GM18499 (cell line): ENCODE results near the gene SGIP1.

ENCODE experiments used
- ATAC-seq: cut with Tn5 transposase; IDR thresholded peaks from one replicate; pipeline ENCODE4 v1.9.1; 2021; ENCODE audit warnings: moderate number of reproducible peaks; ENCODE audit not compliant: insufficient read depth, unreplicated experiment

The SGIP1 gene

DNA sequence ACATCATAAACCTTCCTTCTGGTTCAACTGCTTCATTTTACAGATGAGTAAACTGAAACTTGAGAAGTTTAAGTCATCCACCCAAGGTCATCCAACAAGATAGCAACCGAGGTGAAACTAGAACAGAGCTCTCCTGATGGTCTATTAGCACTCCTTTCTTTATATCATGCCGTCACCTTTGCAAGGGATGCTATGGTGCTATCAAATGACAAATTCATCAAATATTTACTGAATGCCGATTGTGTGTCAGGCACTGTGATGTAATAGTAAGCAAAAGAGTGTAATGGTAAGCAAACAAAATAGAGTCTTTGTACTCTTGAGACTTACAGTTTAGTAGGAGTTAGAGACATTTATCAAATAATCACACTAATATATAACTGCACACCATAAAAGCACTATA lies 14.0 kb upstream of the SGIP1 start:
- ATAC-seq: no peak

DNA sequence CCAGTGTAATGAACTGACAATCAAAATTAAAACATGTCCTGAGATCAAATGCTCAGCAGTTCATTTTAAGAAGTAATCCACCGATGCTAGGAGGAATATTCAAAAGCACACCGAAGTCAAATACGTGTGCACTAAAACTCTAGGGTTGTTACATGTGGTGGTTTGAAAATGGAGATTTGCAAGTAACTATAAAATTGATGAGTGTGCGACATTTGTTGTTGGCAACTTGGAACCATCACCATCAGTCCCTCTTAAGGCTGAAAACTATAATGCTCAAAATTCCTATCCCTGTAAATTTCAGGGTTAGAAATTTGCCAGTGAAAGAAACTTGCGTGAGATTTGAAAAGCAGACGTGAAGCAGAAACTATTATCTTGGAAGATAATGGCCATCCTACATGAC lies 13.3 kb upstream of the SGIP1 start:
- ATAC-seq: no peak

DNA sequence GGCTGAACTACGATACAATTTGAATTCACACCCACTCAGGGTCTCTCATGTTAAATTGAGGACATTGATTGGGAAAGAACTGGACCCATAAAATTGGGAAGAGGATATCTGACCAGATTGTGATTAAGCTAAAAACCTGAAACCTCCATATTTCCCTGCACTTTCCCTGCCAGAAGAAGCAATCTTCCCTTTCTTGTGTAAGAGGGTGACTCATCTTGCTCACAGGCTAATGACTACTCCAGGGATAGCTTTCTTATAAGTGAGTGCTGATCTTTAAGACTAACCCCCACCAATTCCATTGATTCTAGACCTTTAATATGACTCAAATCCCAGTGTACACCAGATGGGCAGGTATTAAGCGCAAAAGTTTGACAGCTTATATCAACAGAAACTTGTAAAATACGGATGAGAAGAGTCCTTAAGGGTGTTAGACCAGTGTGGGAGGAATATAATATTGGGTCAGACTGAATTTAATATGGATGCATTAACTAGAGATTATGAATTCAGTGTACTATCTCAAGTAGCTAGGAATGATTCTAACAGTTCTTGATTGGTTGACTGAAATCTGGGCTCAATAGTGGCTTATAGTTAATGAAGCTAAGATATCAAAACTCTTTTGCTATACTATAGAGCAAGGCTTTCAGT lies 12.1 kb upstream of the SGIP1 start:
- no peak for ATAC-seq

DNA sequence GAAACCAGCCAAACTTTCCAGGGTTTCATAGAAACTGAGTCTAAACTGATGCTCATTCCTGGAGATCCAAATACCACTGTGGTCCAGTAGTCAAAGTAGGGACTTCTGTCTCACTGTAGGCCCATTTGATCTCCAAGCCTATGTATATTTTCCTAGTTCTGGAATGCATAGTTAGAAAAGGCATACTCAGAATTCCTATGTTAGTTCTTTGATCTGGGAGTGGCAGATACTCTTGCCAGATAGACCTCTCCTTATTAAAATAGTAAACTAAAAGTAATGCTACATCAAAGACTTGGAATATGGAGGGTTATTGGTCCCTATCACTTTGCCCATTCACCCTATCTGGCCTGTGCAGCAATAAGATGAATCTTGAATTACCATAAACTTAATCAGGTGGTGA lies 10.4 kb upstream of the SGIP1 start:
- ATAC-seq: no peak

DNA sequence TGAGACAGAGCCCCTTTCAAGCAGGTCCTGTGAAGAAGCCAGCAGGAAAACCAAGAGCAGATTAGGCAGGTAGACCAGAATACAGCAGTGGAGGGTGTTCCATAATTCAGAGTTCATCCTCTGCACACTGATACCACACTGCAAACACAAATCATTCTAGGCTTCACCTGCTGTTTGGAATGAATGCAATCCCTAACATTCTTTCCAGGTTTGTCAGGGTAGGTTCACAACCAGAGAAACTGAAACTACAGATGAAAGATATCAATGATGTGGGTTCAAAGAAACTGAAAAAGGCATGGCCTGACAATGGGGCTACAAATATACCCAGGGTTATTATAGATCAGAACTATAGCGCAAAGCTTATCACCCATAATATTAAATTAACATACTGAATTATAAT lies 8.9 kb upstream of the SGIP1 start:
- ATAC-seq: no peak

DNA sequence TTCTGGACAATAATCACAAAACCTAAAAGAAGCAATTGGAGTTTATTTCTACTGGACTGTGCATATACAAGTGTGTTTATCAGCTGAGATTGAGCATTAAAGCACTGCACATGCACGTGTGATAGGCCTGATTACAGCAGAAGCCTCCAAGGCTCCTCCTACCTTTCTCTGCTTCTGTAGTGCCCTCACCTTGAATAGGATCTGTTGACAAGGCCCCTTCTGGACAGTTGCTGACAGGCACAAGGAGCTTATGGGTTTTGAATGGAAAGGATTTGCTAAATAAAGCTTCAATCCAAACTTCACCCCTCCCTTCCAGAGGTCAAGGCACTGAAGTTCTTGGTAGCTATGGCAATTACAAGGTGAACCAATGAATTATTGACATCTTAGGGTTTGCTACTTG lies 7.9 kb upstream of the SGIP1 start:
- no peak for ATAC-seq

DNA sequence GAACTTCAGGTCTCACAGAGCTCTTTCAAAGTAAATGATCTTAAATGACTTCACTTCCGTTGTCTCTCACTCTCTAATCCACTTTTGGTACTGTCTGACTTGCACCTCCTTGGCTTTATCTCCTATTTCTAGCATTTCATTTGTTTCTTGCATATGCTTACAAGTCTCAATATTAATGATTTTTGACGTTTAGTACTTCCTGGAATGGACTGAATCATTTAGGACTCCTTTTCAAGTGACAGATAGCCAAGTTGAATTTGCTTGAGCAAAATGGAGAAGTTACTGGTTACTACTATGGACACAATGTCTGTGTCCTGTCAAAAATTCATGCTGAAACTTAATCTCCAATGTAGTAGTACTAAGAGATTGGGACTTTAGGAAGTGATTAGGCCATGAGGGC lies 7.0 kb upstream of the SGIP1 start:
- ATAC-seq: no peak

DNA sequence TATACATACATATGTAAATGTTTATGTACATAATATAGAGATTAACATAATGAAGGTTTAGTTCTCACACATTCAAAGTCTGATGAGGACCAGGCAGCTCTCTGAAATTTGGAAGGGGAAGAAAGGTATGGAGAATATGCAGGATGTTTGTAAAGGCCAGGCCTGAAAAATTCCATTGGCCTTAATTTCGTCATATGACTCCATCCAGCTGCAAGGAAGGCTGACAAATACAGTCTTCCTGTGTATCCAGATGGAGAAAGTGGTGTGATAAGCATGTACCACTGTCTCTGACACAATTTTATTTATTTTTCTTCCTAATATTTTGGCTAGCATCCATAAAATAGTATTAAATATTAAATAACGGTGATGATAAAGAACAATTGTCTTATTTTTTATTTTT lies 6.3 kb upstream of the SGIP1 start:
- ATAC-seq: no peak

DNA sequence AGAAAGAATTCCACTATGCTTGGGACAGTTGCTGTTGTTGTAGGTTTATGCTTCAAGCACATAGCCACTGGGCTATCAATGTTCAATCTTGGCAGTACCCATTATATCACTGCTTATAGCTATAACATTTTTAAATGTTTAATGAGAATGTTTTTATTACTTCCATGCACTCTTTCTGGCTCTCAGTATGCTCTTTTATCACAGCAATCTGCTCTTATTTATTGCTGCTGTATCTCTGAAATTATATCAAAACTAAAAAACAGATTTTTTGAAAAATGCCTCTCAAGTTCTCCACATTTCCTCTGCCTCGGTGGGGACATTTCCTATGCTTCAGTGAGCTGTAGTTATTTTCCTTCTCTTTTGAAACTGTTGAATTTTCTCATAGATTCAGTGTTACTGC lies 5.4 kb upstream of the SGIP1 start:
- ATAC-seq: no peak

DNA sequence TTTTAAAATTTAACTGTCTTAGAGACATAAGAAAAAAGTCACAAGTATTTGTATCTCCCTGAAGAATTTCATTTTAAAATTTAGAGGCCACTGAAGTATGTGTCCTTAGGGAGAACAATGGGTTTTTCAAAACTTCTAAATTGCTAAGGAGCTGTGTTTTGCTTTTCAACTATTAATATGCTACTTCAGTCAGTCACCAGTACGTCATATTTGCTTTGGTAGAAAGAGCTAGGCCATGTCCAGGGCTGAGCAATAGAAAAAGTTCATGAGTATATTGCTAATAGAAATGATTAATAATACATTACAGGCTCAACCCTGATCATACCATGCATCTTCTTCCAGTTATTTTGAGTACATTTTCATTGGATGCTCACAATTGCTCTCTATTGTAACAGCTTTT lies 1.7 kb upstream of the SGIP1 start:
- ATAC-seq: no peak

DNA sequence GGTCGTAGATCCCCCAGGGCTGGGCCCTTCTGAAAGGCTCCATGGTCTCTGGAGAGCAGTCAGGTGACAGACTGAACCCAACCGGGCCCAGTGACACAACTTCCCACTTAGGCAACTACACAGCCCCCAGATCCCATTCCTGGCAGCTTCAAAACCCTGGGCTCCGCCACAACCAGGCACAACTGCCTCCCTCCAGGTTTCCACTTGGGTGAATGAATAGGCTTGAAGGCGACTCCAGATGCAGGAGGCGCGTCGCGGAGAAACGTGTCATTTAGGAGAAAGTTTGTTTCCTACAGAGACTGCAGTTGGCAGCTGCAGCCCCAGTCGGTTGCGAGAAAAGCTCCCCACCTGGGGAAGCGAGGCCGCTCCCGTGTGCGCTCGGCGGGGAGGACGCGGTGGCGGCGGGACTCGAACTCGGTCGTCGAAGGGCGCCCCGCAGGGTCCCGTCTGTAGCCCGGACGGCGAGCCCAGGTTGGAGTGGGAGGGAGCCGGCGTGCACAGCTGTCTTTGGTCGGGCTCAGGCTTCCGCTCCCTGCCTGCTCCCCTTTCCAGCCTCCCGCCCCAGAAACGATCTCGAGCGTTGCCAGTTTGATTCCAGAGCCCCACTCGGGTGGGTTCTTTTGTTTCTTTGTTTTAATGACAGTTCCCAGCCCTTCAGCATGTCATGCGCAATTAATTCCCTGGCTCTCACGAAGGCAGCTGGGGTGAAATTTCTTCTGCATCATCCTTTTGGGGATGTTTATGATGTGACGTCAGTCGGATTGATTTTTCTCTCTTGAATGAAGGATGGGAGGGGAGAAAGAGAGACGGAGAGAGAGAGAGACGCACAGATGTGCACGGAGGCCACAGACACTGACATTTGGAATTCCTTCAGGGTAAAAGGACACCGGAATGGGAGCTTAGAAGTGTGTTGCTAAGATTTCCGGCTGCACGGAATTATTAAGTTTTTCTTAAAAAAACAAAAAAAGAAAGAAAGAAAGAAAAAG lies 862 bp upstream of the SGIP1 start:
- no peak for ATAC-seq

DNA sequence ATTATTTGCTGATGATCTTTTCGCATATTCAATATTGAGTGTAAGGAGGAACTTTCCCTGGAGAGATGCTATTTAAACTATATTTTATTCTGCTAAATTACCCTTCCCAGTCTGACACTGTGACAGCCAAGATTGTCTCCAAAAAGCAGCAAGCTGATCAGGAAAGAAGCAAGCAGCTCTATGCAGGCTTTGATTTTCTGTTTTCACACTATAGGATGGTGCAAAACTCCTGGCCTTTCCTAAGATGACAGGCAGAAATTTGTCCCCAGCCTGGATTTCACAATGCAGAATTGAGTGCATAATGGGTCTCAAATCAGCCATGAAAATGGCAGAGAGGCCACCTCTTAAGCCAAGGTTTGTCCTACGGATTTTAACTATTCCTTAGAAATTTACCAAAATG lies 1.1 kb downstream of the SGIP1 start:
- no peak for ATAC-seq

DNA sequence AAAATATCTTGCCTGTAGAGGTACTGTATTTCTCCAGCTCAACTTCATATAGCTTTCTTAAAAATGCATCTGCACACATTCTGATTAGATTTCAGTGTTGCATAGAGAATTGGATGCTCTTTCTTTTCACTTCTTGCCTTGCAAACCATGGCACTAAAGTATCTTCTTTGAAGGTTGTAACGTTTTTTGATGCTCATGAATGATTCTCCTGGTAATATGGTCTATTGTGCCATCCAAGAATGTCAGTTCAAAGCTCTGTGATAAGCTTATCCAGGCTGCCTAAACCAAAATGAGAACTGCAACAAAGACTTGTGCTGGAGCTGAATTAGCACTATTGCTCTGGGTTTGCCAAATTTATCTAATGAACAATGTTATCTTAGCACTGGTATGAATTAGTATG lies 1.9 kb downstream of the SGIP1 start:
- ATAC-seq: no peak

DNA sequence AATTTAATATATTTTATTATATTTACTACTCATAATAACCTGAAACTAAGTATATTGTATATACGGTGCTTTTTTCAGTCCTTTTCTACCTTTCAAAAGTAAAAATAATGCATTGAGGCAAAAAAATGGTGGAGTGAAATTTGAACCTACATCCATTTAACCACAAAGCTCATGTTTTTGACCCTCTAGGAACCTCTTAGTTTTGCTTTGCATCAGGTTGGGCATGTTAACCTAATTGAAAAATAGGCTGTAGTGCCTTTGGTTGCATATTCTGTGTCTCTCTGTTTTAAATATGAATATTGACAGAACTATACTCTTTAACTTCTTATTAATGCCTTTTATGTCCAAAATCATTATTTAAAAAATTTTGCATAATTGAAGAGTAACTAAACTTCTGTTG lies 3.8 kb downstream of the SGIP1 start:
- no peak for ATAC-seq

DNA sequence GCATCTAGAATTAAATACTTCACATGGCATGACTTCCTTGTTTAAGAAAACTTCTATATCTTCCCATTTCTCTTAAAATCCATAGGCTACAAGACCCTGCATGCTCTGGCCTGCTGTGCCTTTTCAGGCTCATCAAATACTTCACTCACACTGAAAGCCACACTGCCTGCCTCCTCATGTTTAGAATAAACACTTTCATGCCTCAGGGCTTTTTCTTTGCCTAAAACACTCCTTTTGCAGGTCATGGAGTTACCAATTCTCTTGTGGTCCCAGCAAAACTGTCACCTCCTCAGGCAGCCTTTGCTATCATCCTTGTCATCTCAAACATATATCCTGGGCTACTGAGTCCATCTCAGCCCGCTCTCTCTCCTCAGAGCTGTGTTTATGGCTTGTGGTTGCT lies 5.5 kb downstream of the SGIP1 start:
- ATAC-seq: no peak

DNA sequence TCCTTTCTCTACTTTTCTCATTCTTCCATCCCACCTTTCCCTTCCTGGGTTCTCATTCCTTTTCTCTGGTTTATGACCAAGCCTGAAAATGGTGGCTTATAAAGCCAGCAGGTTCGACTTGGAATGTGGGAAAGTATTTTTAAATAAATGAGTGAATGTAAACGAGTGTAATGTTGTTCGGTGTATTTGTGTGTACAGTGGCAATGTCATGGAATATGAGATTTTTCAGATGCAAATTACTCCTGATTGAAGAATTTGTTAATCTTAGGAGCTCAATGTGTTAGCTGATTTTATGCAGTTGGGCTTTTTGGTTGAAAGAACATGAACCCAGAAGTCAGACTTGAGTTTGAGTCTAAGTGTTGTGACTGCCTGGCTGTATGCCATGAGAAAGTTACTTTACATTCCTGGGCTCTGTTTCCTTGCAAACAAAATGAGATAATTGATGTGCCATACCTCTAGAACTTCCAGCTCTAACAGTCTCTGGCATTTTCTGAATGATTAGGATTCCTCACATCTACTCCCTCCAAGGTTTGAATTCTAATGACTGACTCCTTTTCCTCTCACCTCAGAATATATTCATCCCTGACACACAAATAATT lies 6.6 kb downstream of the SGIP1 start:
- ATAC-seq: no peak

DNA sequence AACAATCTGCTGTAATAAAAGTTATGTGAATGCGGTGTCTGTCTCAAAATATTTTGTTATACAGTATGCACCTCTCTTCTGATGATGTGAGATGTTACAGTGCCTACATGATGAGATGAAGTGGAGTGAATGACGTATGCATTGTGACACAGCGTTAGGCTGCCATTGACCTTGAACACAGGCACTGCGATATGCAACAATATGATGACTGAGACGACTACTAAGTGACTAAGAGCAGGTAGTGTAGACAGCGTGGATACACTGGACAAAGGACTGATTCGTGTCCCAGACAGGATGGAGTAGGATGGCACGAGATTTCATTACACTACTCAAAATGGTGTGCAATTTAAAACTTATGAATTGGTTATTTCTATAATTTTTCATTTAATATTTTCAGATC lies 8.4 kb downstream of the SGIP1 start:
- ATAC-seq: no peak

DNA sequence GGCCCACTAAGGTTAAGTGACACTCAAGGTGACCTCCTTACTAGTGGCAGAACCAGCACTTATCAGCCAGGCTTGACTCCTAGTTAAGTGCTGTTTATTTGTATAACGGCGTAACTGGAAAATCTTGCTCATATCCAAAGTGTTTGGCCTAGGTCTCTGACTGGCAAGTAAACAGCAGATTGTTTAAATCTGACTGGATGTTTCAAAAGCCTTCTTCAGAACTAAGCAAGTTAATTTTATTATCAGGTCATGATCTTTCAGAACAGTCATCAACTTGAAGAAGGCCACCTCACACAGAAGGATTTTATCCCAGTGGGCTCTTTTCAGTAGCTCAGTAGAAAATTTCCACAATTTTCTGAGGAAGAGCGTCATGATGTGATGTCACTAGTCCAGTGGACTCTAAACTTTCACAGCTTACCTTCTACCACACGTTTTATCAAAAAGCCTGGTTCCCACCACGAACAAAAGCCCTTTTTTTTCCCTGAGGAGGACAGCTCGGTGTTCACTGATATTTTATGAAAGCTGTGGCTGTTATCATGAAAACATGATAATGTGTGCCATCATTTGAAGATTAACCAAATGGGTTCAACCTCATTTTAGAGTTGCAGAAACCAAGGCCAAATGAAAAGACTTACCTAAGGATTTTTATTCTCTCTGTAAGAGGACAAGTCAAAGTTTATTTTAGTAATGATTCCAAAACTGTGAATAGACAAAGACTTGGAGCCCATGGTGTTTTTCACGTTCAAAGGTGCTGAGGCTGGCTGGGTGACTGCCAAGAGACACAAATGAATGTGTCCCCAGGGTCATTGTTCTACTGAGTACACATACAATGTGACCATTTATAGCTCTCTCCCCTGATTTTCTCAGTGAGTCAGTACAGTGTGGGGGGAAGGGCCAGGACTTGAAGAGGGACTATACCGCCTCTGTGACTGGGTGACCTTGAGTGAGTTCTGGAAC lies 9.1 kb downstream of the SGIP1 start:
- ATAC-seq: no peak

DNA sequence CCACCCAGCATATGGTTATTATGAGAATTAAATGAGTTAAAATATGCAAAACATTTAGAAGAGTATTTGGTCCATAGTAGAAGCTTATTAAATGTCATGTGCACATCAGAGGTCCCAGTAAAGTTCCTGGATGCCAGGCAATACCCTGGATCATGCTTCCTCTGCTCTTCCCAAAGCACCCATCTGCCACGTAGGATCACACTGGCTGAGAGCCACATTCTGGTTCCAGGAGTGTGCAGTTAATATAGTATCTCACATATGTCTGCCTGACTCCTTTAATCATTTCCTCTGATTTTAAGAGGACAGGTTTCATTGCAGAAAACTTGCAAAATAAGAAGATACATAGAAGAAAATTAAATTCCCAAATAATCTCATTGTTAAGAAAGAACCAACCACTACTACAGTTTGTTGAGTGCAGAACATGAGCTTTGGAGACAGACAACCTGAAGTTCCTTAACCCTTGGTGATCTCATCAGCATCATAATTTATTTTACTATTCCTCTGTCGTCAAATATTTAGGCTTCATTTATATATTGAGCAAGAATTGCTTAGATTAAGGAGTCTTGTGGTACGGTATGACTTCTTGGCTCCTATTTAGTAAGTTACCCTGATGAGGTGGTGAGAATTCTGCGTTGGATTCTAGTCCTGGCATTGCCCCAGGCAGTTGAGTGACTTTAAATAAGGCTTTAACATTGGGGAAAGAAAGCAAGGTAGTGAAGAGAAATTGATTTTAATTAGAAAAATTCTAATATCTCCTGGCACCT lies 12.3 kb downstream of the SGIP1 start:
- ATAC-seq: no peak

DNA sequence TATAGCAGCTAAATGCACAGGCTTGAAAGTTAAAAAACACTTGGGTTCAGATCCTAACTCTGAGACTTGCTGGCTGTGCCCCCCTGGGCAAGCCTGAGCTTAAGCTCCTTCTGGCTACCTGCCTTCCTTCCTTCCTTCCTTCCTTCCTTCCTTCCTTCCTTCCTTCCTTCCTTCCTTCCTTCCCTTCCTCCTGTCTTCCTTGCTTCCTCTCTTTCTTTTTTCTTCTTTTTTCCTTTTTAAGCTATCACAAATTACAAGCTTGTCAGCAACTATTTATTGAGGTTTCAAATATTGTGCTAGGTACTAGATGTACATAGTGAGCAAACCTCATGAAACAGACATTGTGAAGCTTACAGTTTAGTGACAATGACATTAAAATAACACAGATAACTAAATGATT lies 15.1 kb downstream of the SGIP1 start:
- ATAC-seq: no peak
